Bronchial epithelial cell (primary cell): ENCODE results near the gene ZNF862. TPM values are rescaled to one million over a fixed set of nuclear protein-coding genes. Genes with fewer than 3 reads are reported as not detected.

Source experiments
- DNase-seq: peaks from one replicate; pipeline ENCODE4 v3.0.0-alpha.2; 2010; ENCODE audit warnings: low read depth
- FAIRE-seq: peaks from 2 replicates; lab custom pipeline; 2011; peaks lifted over from hg19 to GRCh38; lab: Jason Lieb, UNC
- H3K27me3 ChIP-seq: 2 replicates; pipeline ENCODE4 v1.5.1; 2011; ENCODE audit warnings: low read length; ENCODE audit not compliant: control insufficient read depth, insufficient read depth
- H3K36me3 ChIP-seq: 2 replicates; pipeline ENCODE4 v1.5.1; 2011; ENCODE audit warnings: low read length; ENCODE audit not compliant: control insufficient read depth, insufficient read depth
- H3K4me3 ChIP-seq: 2 replicates; pipeline ENCODE4 v1.5.1; 2011; ENCODE audit warnings: mild to moderate bottlenecking, low read depth, low read length, control low read depth
- CTCF ChIP-seq: IDR thresholded peaks from 2 replicates; pipeline ENCODE4 v1.5.1; 2011; ENCODE audit warnings: mild to moderate bottlenecking, moderate library complexity, low read length, control low read depth, inconsistent platforms; ENCODE audit not compliant: insufficient read depth, severe bottlenecking
- total RNA-seq: library from RNA; depleted of rRNA; stranded (reverse); fragments of >200 nt; gene quantifications from 2 replicates; pipeline ENCODE4 v1.2.1, GENCODE V29; 2014

The ZNF862 gene
- total RNA-seq, 1 donor from 2014 or later = 5.0 TPM

GRCh38 chr7:149846436-149847046 is 8.4 kb downstream of the ZNF862 start:
- Histone ChIP-seq H3K4me3 (no peak overlapping the region), H3K36me3 (peaks cover 2% of the 10 kb centered on the region), H3K27me3 (no peaks in the 10 kb centered on the region)
- no peak for FAIRE-seq
- DNase-seq = no peak
- TF ChIP-seq CTCF = no peak

DNA sequence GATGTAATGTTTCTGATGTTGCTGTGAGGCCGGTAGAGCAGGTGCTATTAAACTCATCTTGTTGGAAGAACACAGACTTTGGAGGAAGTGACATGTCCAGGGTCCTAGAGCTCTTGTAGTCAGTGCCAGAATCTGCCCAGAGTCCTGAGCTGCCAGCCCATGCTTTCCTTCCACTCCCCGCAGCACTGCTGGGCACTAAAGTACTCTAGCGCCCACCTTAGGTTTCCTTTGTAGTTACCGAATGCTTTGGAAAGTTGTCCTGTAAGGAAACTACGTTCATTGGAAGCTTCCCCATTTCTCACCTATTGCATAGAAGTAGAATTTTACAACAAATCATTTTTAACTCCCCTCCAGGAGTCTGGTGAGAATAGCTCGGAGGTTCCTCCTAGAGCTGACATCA is 11.0 kb downstream of the ZNF862 start:
- H3K36me3 ChIP-seq = peaks cover 2% of the 10 kb centered on the region
- no peak for TF ChIP-seq CTCF
- H3K27me3 ChIP-seq = no peaks in the 10 kb centered on the region
- no peak overlapping the region for H3K4me3 ChIP-seq
- FAIRE-seq (no peak), DNase-seq (no peak)

GRCh38 chr7:149850007-149850594 is 11.9 kb downstream of the ZNF862 start:
- no peak for TF ChIP-seq CTCF
- H3K36me3 ChIP-seq = peaks cover 2% of the 10 kb centered on the region
- no peak overlapping the region for H3K4me3 ChIP-seq
- no peaks in the 10 kb centered on the region for H3K27me3 ChIP-seq
- DNase-seq = no peak
- no peak for FAIRE-seq

DNA sequence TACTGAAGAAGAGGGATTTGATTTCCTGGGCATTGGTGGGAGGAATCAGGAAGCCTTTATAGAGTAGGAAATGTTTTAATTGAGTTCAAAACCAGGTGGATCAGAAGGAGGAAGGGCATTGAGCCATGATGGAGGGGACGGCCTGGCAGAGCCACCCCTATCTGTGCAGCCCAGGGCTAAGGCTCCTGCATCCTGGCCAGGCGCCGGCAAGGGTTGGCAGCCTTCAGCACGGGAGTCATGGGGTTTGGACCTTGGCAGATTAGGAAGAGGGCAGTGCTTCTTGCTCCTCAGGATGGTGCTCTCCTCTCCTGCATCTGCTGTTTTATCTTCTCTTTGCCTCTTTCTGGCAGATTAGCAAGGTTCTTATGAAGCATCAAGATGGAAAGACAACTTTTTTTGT is 12.5 kb downstream of the ZNF862 start:
- DNase-seq (no peak), FAIRE-seq (no peak)
- H3K27me3 ChIP-seq = no peaks in the 10 kb centered on the region
- TF ChIP-seq CTCF = no peak
- no peak overlapping the region for H3K4me3 ChIP-seq
- peaks cover 2% of the 10 kb centered on the region for H3K36me3 ChIP-seq

- TF ChIP-seq CTCF = no peak
- no peak for FAIRE-seq
- Histone ChIP-seq H3K36me3 (no peaks in the 10 kb centered on the region), H3K27me3 (no peaks in the 10 kb centered on the region), H3K4me3 (no peak overlapping the region)
- DNase-seq = no peak
These were observed 13.3 kb downstream of the ZNF862 start for GRCh38 chr7:149851449-149851848.

GRCh38 chr7:149853157-149853556 is 15.0 kb downstream of the ZNF862 start:
- Histone ChIP-seq H3K27me3 (no peaks in the 10 kb centered on the region), H3K4me3 (no peak overlapping the region), H3K36me3 (no peaks in the 10 kb centered on the region)
- no peak for TF ChIP-seq CTCF
- DNase-seq = no peak
- no peak for FAIRE-seq
